Measurements from ENCODE around the gene CXCR6.

CXCR6 gene

DNA sequence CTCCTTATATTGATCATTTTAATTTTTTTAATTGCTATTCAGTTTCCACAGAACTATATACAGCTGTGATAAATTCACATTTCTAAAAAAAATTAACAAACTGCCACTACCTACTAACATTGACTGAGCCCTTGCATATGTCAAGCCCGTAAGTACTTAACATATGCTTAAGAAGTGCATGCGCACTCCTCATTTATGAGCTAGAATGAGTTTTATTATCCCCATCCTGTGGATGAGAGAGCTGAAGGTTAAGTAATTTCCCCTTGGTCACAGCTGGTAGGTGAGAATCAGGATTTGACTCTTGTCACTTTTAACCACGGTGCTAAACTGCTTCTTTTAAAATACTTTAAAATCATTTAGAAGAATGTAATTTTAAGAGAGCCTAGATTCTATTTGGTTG, 25.9 kb downstream of the CXCR6 start:
- no peak for DNase-seq (ENCODE audit: low spot score)

DNA sequence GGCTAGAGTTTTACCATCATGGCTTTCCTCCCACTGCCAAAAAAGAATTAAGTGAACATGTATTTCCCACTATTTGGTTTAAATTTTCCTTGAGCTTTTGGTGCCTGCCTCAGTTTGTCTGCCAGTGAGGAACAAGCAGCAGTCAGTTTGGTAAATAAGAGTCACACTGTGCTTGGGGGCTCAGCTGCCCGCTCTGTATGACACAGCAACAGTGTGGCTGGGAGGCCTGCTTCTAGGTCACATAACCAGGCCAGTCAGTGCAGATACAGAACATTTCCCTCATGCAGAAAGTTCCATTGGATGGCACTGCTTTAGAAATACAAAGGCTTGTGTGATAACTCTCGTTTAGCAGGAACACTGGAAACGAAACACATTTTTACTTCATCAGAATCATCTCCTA, 26.7 kb downstream of the CXCR6 start:
- no peak for DNase-seq (ENCODE audit: low spot score)

DNA sequence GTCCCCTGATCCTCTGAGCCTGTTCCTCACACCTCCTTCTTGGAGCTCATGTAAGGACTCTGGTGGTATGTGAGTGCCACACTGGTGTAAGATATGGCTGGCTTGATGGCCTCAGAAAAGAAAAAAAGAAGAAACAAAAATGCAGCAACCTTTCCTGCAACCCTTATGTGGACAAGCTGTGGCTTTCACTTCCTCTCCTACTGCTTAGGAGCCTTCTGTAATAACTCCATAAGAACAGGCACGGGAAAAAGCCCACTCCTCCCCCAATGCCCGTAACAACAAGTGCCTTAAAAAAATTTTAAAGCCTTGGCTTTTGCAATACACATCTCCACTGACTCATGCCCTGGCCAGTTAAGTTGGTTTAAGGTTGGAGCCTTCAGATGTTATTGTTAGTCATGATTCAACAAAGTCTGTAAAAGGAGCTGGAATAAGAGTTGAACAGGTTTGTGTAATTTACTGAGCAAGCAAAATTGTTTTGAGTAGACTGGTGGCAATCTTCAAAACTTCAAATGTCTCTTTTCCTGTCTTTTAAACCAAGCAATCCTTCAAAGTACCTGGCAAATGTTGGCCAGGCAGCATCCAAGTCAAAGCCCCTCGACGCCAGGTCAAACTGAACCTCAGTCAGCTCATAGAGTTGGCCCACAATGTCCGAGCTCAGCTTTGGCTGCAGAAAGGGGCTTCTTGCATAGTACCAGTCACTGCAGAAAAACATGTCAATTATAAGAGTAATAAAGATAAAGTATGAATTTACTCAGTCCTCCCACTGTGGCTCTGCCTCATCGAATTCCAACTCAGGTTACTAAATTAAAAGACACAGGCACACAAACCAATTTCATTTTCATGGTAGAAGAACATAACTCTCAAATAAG, 29.5 kb downstream of the CXCR6 start:
- no peak for DNase-seq (ENCODE audit: low spot score)

DNA sequence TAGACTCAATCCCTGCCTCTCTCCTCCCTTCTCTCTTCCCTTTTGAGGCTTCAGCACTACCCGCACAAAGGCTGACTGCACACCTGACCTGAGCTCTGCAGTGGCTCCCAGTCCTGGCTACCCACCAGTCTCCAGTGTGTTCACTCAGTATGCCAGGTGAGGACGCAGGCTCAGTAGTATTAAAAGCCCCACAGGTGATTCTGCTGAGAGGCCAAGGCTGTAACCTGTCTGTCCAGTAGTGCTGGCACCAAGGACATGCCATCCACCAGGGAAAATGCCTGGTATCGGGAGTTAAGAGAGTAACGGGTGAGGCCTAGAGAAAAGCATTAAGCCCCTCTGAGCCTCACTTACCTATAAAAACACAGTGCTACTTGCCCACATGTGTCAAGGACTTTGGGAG, 31.4 kb downstream of the CXCR6 start:
- DNase-seq (ENCODE audit: low spot score), result no peak

DNA sequence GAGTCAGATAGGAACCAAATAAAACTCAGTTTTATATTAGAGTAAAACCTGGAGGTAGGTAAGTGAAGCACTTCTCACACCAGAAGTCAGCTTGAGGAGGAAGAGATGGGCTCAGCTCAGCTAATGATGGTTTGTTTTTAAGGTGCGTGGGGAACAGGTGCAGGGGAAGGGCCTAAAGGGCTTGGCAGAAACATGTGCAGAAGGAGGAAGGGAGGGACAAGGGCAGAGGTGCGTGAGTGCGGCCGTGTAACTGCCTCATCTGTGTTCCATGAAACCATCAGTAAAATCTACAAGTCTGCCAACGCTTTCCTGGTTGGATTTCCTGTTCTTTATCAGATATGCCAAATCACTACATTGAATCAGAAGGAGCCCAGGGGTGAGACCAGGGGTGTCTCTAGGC, 32.4 kb downstream of the CXCR6 start:
- no peak for DNase-seq (ENCODE audit: low spot score)

DNA sequence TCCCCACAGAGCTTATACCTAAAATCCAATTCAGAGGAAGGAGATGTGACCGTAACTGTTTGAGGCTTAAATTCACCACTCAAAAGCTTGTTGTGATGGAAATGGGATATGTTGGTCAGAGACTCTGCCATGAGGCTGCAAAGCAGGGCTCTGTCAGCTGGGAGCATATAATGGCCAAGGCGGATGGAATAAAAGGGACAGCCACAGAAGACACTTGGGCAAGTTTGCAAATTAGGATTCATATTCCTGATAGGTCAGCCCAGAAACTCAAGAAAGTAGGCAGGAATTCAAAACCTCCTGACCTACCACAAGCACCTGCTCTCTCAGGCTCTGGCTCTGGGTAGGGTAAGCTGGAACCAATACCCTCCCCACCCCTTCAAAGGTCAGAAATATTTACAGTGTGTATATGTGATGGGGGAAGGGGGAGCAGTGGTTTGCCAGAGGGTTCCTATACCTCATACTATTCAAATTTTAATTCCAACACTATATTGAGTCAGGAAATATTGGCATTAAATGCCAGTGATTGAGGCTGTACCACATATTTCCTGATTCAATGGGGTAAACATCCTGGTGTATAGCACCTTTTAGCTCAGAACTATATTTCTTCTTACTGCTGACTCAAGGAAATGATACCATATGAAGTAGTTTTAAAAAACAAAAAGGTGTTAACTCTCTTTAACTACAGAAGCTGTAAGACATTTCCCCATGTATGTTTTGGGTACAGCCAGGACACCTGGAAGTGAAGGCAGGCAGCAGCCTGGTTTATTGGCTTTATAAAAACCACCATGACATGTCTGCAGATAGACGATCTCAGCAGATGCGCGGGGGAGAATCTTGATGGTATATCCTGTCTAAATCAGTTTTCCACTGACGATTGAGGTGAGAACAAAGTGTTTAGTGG, 33.2 kb downstream of the CXCR6 start:
- DNase-seq (ENCODE audit: low spot score), result no peak

DNA sequence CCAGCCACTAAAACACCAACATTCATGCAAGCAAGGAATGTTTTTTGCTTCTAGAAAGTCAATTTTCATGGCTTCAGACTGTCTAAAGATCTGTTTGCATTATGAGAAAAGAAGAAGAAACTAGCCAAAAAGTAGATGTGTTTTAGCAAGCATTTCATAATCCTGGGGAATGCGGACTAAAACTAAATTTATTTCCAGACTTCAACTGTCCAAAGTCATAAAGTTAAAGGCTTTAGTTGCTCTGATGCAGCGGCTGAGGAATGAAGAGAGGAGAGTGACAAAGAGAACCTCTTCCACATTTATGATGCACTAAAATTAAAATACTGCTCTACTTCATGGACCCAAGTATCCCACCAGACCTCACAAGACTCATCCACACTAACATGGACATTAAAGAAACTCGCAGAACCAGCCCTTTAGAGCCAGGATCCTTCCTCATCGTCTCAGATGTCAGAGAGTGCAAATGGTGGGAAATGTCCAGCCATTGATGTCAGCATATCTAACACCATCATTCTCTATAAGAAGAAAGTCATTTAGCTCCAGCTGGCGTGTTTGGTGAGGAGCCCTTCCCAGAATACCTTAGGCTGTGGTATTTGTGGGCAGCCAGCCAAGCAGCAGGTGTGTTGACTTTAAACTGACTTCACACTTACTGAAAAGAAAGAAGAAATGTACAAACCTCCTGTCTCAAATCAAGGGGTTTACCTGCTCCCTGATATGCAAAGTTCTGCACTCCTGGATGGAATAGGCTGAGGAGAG, 34.9 kb downstream of the CXCR6 start:
- DNase-seq (ENCODE audit: low spot score), result no peak

DNA sequence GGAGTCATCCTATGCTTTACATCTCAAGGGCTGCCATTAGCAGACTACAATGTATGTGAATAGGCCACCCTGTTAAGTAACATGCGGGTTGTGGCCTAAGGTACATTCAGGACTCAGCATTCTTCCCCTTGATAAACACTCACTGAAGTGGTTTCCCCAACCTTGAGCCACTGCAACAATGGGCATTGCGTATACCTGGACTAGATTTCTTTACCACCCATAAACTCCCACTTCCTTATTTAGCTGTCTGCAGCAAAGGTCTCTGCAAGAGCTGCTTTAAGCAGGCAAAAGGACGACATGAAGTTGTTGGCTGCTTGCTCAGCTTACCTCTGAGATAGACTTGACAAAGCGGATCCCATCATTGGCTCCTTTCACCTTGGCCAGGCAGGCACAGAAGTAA, 36.1 kb downstream of the CXCR6 start:
- DNase-seq (ENCODE audit: low spot score), result no peak

DNA sequence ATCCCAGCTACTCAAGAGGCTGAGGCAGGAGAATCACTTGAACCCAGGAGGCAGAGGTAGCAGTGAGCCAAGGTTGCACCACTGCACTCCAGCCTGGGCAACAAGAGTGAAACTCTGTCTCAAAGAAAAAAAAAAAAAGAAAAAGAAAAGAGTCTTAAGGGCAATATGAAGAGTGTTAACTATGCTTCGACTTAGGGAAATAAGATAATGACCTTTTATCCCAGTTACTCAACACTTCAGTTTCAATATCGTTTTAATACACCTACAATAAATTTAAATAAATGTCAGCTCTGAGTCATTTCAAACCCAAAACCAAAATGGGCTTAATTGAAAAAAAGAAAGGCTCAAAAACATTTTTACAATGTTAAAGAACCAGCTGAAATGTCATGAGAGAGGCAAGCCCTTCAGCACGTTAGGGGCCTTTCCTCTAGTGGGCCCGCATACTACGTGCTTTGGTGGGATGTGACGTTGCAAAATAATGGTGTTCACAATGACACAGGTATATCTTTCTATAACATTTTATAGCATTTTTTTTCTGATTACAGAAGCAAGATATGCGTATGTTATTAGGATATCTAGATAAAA, 37.1 kb downstream of the CXCR6 start:
- no peak for DNase-seq (ENCODE audit: low spot score)

DNA sequence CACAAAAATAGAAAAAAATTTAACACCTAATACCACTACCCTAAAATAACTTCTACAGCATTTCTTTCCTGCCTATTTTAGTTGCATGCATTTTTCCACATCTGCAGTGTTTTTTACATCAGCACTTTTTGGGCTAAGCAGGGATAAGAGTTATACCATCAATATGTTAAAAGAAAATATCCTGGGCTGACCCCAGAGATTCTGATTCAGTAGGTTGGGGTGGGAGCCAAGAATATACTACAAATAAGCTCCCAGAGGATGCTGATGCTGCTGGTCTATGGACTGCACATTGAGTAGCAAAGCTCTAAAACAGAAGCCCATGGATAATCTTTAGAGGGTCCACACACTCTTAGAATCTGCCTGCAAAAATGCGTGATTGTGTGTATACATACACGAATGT, 37.6 kb downstream of the CXCR6 start:
- DNase-seq (ENCODE audit: low spot score), result no peak

DNA sequence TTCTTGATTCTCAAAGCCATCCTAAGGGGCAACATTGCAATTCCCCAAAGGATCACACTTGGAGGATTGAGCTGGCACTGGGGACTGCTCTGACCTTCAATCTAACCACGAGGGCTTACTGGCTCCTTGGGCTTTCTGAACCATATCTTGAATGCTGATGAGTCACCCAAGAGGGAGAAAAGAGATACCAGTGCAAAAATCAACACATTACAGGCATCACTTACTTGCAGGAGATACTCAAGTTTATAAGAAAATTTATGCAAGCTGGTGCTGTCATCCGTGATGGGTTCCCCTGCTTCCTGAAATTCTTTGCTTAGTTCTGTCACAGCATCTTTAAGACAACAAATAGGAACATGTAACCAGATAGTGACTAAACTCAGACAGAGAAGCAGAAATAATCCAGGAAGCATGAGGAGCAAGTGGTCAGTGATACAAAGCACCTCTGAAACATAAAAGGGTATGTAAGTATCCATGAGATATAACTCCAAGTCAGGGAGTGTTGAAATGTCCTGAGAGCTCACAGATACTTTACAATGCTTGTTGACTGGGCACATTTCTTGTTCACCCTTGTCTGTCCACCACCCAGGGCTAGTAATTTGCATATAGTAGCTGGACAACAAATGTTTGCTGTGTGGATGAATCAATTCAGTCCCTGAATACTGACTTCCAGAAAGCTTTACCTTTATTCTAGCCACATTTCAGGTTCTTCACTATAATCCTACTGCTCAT, 38.2 kb downstream of the CXCR6 start:
- no peak for DNase-seq (ENCODE audit: low spot score)

DNA sequence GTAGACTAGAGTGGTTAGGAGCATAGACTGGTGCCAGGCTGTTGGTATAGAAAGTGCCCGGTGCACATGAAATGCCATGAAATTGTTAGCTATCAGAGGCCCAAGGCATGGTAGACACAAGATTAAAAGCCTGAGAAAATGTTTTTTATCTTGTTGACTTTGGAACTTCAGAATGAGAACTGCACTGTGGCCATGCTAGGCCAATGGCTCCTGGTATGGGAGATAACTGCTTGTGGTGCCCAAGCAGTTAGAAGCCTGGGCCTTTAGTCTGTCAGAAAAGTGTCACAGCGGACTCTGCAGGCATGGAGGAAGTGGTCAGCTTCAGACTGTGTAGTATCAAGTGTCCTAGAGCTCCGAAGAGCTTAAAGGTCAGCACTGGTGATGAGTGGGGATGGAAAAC, 40.5 kb downstream of the CXCR6 start:
- DNase-seq (ENCODE audit: low spot score), result no peak

DNA sequence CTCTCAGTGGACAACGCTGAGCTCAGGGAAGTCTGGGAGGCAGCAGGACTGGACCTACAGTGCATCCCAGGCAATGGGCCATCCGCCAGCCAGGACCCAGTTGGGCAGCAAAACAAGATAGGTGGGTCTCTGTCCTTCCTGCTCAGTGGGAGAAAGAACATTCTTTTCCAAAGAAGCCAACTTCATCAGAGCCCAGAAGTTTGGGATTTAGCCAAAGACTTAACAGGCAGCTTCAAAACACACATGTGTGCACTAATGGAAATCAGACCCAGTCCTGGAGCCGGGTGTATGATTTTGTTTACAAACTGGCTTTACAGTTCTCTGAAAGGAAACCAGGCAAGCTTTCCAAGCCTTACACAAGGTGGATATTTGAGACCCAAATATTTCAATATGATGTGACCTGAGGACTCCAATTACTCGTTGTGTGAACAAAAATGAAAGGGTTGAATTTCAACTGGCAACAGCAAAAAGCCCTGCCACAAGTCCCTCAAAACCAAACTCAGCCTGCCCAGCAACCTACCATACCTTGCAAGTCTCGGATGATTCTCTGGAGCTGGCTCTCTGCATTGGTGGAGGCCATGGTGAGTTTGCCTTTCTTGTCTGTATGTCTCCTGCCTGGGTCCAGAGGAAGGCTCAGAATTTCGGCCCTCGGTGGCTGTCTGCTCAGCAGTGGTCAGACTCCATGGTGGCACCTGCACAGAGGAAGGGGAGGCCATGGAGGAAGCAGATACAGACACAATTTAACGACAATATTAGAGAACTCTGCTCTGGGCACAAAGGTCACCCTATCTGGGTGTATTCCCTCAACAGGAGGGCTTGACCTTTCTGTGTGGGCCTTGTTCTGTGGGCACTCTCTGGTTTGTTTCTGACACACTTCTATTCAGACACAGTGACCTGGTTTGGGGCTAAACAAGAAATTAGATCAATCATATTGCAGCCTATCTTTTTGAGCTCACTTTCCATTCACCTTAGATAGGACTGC, 41.4 kb downstream of the CXCR6 start:
- no peak for DNase-seq (ENCODE audit: low spot score)

DNA sequence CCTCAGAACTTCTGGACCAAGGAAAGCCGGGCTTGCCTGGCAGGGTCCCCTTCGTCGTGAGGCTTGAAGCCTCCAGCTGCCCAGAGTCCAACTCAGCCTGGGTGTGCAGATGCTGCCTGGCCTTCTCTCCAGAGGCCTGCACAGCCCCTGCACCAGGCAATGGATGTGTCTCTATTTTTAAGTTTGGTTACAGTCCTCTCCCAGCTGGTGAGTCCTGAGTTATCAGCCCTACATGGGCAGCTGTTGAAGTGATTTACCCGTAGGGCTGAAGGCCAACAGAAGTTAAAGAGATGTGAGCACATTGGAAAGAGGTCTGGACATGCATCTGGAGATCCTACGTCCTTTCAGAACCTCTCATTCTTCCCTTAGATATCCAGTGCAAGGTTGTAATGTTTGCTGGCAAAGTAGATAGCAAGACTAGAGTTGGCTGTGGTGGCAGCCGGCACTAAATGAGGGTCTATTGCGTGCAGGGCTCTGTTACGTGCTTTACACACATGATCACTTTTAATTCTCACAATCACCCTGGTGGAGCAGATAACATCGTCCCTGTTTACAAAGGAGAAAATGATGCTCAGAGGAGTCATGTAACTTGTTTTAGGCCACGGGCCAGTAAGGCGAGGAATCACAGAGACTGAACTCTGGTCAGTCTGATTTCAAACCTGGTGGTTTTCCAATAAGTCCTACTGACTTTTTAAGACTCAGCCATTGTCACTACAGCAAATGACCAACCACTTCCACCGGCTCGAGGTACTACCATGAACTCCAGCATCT, 42.5 kb downstream of the CXCR6 start:
- no peak for DNase-seq (ENCODE audit: low spot score)

DNA sequence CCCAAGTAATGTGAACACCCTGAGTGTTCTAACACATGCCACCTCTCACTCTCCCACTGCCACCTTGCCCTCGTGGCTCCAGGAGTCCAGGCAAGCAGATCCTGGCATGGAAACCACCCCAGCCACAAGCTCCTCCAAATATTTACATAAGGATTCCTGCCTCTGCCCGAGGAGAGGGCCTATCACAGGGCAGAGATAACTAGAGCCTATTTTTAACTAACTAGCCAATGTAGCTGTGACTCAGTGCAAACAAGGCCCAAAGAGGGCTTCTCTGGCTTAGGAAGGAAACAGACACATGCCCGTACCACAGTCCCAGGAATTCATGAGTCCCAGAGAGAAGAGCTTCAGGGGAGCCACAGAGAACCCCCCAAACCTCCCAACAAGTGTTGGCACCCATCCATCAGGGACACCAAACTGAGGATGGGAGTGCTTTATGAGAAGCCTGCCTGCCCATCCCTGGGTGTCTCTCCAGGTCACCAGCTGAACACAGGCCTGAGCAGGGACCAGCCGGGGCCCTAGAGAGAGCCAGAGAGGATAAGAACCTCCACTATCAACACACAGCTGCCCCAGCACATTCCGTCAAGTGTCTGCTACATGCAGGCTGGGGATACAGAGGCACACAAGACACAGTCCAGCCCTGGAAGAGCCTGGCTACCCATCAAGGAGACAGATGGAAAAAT, 43.2 kb downstream of the CXCR6 start:
- no peak for DNase-seq (ENCODE audit: low spot score)

DNA sequence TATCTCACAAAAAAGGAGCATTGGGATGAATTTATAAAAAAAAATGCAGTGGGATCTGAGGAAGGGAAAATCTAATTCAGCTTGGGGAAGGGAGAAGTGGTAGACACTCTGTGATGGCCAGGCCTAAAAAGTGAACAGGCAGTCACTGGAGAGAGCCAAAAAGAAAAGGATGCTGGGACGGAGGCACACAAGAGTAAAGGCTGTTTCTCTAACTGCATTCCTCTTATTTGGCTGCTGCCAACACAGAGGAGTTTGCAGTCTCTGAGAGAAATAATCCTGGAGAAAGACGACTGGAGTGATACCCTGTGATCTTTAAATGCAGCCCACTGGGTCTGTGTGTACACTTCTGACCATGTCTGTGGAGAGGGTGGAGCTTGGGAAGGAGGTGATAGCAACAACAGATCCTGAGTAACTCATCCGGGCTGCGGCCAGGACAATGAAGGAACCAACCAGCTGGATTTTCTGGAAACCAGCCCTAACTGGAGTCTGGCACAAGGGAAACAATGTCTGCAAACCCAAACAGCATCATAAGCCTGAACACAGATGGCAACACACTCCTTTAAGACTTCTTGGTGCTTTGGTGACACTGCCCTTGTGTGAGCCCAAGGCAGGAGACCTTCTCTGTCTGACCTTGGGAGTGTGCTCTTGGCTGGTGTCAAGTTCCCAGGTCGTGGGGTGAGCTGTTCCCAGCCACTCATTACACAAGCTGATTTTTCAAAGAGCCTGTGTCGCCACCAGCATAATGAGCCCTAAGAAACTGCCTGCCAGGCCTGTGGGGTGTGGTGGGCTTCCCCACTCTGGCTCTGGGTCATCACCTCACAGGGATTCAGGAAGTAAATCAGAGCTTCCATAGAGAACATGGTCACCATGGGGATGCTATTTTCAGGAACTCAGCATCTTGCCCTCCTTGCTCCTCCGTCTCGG, 44.4 kb downstream of the CXCR6 start:
- no peak for DNase-seq (ENCODE audit: low spot score)

DNA sequence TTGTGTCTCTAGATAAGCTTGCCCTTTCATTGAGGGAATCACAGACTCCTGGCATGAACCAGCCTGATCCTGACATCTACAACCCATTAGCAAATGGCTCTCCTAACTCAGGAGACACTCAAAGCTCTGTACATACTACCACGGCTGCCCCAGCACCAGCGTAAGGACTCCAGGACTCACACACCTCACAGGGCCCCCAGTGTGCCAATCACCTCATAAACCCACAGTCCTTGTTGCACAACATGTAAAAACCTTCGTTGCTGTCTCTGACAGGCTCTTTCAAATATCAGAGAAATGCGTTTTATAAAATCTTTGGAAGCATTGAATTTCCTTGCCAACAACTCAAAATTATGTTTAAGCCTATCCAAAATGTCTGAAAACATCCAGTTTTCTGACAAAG, 45.1 kb downstream of the CXCR6 start:
- no peak for DNase-seq (ENCODE audit: low spot score)

DNA sequence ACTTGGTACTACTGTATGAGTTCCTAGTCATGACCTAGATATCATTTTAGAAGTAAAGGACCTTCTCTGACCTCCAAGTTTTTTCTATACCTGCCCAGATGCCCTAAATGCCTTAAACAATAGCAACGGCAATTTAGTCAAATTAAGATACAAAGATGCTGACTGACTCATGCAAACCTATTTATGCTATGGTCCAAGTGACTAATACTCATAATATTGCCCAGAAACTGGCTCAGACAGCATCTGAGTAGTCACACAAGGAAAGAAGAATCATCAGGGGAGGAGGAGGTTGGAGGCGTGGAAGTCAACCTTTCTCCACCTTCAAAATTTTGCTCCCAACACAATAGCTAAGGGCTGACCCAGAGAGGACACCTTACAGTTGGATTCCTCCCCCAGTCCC, 45.5 kb downstream of the CXCR6 start:
- no peak for DNase-seq (ENCODE audit: low spot score)
